Breast epithelium (tissue), 3 donors: ENCODE measurements around the gene TP53I11.

Source experiments
- POLR2A ChIP-seq: fragments of 450-650 bp; IDR thresholded peaks from one replicate; pipeline ENCODE4 v1.6.1; 2016; ENCODE audit warnings: antibody characterized with exemption, mild to moderate bottlenecking, moderate library complexity
- TF ChIP-seq, protein P1 (sequence below), 3 donors: fragments of 450-650 bp; IDR thresholded peaks; one replicate each; pipeline ENCODE4 v1.5.1; 2016 to 2017; ENCODE audit warnings: antibody characterized with exemption in 3 of 3, mild to moderate bottlenecking in 3 of 3, moderate library complexity in 3 of 3

DNA sequence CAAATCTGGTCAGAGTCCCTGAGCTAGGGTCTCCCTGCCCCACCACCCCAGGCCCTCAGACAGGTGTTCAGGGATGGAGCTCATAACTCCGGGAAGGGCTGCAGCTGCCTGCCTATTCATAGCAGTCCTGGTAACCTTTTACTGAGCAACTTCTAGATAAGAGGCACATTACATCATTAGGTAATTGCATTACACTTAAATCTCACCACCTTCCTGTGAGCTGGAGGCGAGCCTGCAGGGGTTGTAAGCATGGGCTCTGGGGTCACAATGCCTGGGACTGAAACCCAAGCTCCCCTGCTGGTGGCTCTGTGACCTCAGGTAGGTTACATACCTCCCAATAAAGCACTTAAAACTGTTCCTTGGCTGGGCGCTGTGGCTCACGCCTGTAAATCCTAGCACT lies 22.5 kb downstream of the TP53I11 start:
- TF ChIP-seq, protein P1, sequence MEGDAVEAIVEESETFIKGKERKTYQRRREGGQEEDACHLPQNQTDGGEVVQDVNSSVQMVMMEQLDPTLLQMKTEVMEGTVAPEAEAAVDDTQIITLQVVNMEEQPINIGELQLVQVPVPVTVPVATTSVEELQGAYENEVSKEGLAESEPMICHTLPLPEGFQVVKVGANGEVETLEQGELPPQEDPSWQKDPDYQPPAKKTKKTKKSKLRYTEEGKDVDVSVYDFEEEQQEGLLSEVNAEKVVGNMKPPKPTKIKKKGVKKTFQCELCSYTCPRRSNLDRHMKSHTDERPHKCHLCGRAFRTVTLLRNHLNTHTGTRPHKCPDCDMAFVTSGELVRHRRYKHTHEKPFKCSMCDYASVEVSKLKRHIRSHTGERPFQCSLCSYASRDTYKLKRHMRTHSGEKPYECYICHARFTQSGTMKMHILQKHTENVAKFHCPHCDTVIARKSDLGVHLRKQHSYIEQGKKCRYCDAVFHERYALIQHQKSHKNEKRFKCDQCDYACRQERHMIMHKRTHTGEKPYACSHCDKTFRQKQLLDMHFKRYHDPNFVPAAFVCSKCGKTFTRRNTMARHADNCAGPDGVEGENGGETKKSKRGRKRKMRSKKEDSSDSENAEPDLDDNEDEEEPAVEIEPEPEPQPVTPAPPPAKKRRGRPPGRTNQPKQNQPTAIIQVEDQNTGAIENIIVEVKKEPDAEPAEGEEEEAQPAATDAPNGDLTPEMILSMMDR (IDR thresholded peaks at IDR 0.05), result no peak
- no peak for TF ChIP-seq POLR2A
